HG03571 (cell line): ENCODE data around the gene DMPK.
"Not testable (repeated sequence)": the region's sequence is repeated elsewhere in the genome, so short reads cannot be mapped to it uniquely, and the experiment has no call there.

ENCODE experiments used
- ATAC-seq: cut with Tn5 transposase; IDR thresholded peaks from one replicate; pipeline ENCODE4 v1.9.1; 2021; ENCODE audit not compliant: unreplicated experiment

DMPK gene

GRCh38 chr19:45815481-45816216 is 33.4 kb upstream of the DMPK start:
- no peak for ATAC-seq

GRCh38 chr19:45814851-45815480 is 32.7 kb upstream of the DMPK start, which contains the start of gene RSPH6A:
Gene RSPH6A, minus strand, starts transcription at chr19:45815308. Its CDS starts 132 bp downstream, at chr19:45815176.
- ATAC-seq: no peak

GRCh38 chr19:45814166-45814780 is 32.0 kb upstream of the DMPK start:
- no peak for ATAC-seq

- ATAC-seq: no peak
Observed at GRCh38 chr19:45812297-45812696, 30.0 kb upstream of the DMPK start.

GRCh38 chr19:45809643-45810159 is 27.4 kb upstream of the DMPK start:
- no peak for ATAC-seq

- ATAC-seq: no peak
Observed at GRCh38 chr19:45805719-45806118, 23.4 kb upstream of the DMPK start.

GRCh38 chr19:45804959-45805230 is 22.6 kb upstream of the DMPK start:
- no peak for ATAC-seq

GRCh38 chr19:45804140-45804958 is 22.1 kb upstream of the DMPK start:
- no peak for ATAC-seq

GRCh38 chr19:45801603-45802175 is 19.4 kb upstream of the DMPK start:
- no peak for ATAC-seq

GRCh38 chr19:45800070-45800553 is 17.8 kb upstream of the DMPK start:
- ATAC-seq: no peak

- not testable (repeated sequence) for ATAC-seq
Observed at GRCh38 chr19:45799541-45799940, 17.3 kb upstream of the DMPK start.

GRCh38 chr19:45798995-45799517 is 16.8 kb upstream of the DMPK start:
- no peak for ATAC-seq

- ATAC-seq: no peak
Observed at GRCh38 chr19:45794627-45795026, 12.3 kb upstream of the DMPK start.

GRCh38 chr19:45793876-45794275 is 11.6 kb upstream of the DMPK start:
- ATAC-seq: no peak

- no peak for ATAC-seq
Observed at GRCh38 chr19:45793178-45793564, 10.9 kb upstream of the DMPK start.

- peak; percentile 90 for ATAC-seq
Observed at GRCh38 chr19:45792470-45793177, 10.3 kb upstream of the DMPK start, which contains the start of gene DMWD. Gene DMWD, minus strand, starts transcription at chr19:45792845. Its CDS starts 89 bp downstream, at chr19:45792756.

GRCh38 chr19:45791744-45792469 is 9.6 kb upstream of the DMPK start:
- no peak for ATAC-seq

- ATAC-seq: no peak
Observed at GRCh38 chr19:45790942-45791341, 8.7 kb upstream of the DMPK start.
